Hematopoietic multipotent progenitor cell treated with erythropoietin and hydrocortisone succinate and interleukin-3 and kit ligand, for 17 days (in vitro differentiated cells): ENCODE data around the gene CIAPIN1.
"Not testable (repeated sequence)": the region's sequence is repeated elsewhere in the genome, so short reads cannot be mapped to it uniquely, and the experiment has no call there.

Experiments used
- DNase-seq: peaks from one replicate; pipeline ENCODE4 v3.0.0-alpha.2; 2015; ENCODE audit warnings: low spot score

CIAPIN1 gene

DNA sequence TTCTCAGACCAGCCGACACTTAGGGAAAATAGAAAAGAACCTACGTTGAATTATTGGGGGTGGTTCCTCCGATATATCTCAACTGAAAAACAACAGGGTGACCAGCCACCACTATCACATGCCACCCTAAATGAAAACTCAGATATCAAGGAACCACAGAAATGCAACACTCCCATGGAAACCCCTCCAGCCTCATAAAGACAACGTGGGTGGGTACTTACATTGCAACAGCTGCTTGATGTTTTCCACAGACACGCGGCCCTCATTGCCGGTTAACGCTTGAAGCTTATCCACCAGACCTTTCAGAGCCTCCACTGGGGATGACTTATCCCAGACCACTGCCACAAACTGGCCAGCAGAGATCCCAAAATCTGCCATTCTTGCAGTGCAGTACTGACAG, 6.6 kb downstream of the CIAPIN1 start:
- DNase-seq, result not testable (repeated sequence)

DNA sequence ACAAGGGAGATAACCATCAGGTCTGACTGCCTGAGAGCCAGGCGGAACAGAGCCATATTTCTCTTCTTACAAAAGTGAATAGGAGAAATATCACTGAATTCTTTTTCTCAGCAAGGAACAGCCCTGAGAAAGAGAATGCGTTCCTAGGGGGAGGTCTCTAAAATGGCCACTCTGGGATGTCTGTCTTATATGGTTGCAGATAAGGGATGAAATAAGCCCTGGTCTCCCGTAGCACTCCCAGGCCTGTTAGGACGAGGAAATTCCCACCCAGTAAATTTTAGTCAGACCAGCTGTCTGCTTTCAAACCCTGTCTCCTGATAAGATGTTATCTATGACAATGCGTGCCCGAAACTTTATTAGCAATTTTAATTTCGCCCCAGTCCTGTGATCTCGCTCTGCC, 7.2 kb downstream of the CIAPIN1 start:
- DNase-seq, result not testable (repeated sequence)

DNA sequence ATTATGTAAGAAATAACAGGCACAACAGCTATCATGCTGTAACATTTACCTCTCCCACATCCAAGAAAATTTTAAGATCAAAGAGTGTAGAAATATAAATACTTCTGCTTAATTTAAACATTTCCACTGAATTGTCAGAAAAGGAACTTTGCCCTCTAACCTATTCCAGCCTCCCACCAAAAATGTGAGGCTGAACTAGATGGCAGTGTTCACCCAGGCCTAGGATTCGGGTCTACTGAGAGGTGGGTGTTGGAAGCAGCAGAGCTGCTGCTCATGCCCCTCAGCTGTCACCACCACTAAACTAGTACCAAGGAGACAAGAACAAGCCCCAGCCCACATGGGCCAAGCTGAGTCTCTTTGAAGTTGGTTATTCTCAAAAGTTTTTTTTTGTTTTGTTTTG, 11.3 kb downstream of the CIAPIN1 start:
- DNase-seq, result no peak

GRCh38 chr16:57434003-57434402, 13.2 kb downstream of the CIAPIN1 start:
- no peak for DNase-seq

DNA sequence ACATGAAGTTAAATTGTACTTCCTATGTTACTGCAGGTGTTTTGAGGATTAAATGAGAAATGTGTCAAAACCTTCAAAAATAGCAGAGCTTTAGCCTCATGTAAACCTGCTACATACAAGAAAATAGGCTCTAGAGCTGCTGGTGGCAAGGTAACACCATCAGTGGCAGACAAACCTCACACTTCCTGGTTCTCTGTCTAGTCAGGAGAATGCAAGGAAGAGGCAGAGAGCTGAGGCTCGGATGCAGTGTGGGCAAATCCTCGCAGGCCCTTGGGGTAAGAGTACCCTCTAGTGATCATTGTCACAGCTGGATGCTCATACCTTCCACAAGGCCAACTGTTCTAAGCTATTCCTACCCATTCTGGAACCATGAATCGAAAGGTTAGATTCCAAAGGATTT, 14.2 kb downstream of the CIAPIN1 start:
- DNase-seq, result no peak

DNA sequence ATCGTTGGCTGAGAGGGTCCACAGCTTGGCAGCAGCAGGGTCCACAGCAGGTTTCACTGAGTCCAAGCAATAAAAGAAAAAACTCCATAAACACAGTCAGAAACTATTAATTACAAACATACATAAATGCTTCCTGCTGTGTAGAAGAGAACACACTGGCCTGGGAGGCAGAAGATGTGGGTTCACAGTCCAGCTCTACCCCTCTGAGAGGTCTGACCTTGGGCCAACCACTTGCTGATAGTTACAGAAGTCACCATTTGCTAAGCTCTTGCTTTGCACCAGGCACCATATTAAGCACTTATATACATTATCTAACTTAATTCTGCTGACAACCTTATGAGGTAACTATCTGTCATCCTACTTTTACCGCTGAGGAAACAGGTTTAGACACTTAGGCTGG, 14.7 kb downstream of the CIAPIN1 start:
- no peak for DNase-seq

GRCh38 chr16:57430955-57431354, 16.2 kb downstream of the CIAPIN1 start:
- DNase-seq, result no peak

DNA sequence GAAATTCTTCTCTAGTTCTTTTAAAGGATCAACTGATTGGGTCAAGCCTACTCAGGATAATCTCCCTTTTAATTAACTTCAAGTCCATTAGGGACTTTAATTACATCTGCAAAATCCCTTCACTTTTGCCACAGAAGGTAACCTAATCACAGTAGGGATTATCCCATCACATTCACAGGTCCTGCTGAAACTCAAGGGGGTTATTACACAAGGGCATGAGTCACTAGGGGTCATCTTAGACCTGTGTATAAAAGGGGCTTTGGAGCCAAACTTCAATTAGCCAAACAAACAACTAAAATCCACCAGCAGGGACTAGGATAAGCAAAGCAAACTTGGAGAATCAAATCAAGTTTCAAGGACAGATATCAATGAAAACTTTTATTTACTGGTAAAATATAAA, 19.4 kb downstream of the CIAPIN1 start:
- no peak for DNase-seq

GRCh38 chr16:57427307-57427706, 19.9 kb downstream of the CIAPIN1 start:
- no peak for DNase-seq

GRCh38 chr16:57426356-57426755, 20.8 kb downstream of the CIAPIN1 start:
- no peak for DNase-seq

- no peak for DNase-seq
Measured at GRCh38 chr16:57424583-57424982, 22.6 kb downstream of the CIAPIN1 start.

DNA sequence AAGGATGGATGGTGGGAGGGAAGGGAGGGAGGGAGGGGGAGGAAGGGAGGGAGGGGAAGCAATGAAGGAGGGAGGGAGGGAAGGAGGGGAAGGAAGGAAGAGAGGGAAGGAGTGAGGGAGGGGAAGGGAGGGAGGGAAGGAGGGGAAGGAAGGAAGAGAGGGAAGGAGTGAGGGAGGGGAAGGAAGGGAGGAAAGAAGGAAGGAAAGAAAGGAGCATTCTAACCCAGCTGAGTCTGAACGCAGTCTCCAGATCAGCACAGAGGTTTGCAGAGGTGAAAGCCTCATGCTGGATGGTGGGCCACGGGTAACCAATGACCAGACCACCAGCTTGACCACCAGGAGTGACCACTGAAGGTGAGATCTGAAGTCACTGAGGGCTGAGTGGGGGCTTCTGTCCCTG, 24.0 kb downstream of the CIAPIN1 start:
- no peak for DNase-seq

GRCh38 chr16:57422026-57422944, 24.9 kb downstream of the CIAPIN1 start:
- peak; percentile 36 for DNase-seq

- DNase-seq, result no peak
Measured at GRCh38 chr16:57419506-57419905, 27.7 kb downstream of the CIAPIN1 start.

DNA sequence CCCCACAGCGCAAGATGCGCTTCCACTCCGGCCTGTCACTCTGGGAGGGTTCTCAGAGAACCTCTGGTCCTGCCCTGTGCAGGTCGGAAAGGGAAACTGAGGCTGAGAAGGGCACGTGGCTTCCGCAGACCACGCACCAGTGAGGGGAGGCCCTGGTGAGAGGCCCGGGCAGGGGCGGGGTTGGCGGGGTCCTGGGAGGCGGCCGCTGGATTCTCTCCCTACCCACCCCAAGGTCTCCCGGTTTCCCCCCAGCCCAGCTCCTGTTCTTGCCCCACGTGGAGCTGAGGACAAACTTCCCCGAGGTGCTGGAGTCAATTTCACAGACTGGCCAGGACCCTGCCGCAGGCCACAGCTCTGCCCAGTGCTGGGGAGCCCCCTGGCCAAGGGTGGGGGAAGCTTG, 31.1 kb downstream of the CIAPIN1 start:
- DNase-seq, result no peak

- no peak for DNase-seq
Measured at GRCh38 chr16:57413733-57414132, 33.5 kb downstream of the CIAPIN1 start.

DNA sequence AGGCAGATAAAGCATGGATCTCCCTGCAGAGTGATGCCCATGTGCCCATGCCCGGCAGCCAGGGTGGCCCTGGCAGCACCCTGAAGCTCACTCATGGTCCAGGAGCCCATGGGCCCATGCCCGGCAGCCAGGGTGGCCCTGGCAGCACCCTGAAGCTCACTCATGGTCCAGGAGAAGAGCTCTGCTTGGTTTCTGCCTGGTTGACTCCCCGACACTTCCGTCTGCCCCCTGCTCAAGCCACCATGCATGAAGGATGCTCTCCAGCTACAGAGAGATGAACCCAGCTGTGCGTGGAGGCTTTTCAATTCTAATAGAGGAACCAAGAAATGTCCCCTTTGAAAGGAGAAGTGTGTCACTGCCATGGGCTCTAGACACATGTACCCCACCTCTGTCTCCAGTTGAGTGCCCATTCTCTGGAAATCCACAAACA, 33.9 kb downstream of the CIAPIN1 start:
- DNase-seq, result no peak

- no peak for DNase-seq
Measured at GRCh38 chr16:57412584-57412983, 34.6 kb downstream of the CIAPIN1 start.

GRCh38 chr16:57411362-57411976, 35.7 kb downstream of the CIAPIN1 start:
- DNase-seq, result no peak

GRCh38 chr16:57409870-57410587, 37.2 kb downstream of the CIAPIN1 start:
- DNase-seq, result no peak

- no peak for DNase-seq
Measured at GRCh38 chr16:57409065-57409464, 38.1 kb downstream of the CIAPIN1 start.

DNA sequence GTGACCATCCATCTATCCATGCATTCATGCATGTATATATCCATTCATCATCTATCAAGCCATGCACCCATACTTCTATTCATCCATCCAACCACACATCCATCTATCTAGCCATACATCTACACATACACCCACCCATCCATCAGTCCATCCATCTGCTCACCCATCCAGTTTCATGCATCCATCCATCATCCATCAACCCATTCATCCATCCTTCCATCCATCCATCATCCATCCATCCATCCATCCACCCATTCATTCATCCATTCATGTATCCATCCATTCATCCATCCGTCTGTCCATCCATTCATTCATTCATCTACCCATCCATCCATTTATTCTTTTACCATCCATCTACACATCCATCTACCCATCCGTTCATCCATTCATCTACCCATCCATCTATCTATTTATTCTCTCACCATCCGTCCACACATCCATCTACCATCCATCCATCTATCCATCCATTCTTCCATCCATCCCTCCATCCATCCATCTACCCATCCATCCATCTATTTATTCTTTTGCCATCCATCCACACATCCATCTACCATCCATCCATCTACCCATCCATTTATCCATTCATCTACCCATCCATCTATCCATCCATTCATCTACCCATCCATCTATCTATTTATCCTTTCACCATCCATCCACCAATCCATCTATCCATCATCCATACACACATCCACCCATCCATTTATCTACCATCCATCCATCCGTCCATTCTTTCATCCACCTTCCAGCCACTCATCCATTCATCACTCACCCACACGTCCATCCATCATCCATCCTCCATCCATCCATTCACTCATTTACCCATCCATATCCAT, 39.4 kb downstream of the CIAPIN1 start:
- no peak for DNase-seq
